Transverse colon (tissue), 4 donors: Measurements from ENCODE around the gene HES5. TPM values are rescaled to one million over a fixed set of nuclear protein-coding genes. Genes with fewer than 3 reads are reported as not detected.
A peak's percentile ranks its signal among the peaks of the same experiment; 100 is the strongest.

Source experiments
- DNase-seq: peaks from one replicate; pipeline ENCODE4 v3.0.0-alpha.2; 2019
- H3K27ac ChIP-seq, 4 donors: fragments of 200-600 bp; sonication (generic); 2 replicates each; pipeline ENCODE4 v1.5.1; 2016 to 2018; ENCODE audit warnings: inconsistent platforms in 4 of 4
- H3K27me3 ChIP-seq: fragments of 200-600 bp; sonication (generic); 2 replicates; pipeline ENCODE4 v1.5.1; 2017; ENCODE audit warnings: inconsistent platforms
- H3K36me3 ChIP-seq, 4 donors: fragments of 200-600 bp; sonication (generic); 2 replicates each; pipeline ENCODE4 v1.5.1; 2017 to 2019; ENCODE audit warnings: inconsistent platforms in 4 of 4
- H3K4me1 ChIP-seq, 4 donors: fragments of 200-600 bp; sonication (generic); 2 replicates each; pipeline ENCODE4 v1.5.1; 2017 to 2020; ENCODE audit warnings: inconsistent platforms in 4 of 4
- H3K4me3 ChIP-seq, 4 donors: fragments of 200-600 bp; sonication (generic); 1 replicate in 1 of 4; 2 replicates in 3 of 4; pipeline versions ENCODE4 v1.5.1 to v1.6.1; 2017 to 2019; ENCODE audit warnings: inconsistent platforms in 4 of 4
- H3K9me3 ChIP-seq, 2 donors: fragments of 200-600 bp; sonication (generic); 2 replicates each; pipeline ENCODE4 v1.5.1; 2017 to 2019; ENCODE audit warnings: inconsistent platforms in 2 of 2
- EP300 ChIP-seq: sonication (generic); formaldehyde crosslinking; IDR thresholded peaks from one replicate; pipeline ENCODE4 v1.6.1; 2017; ENCODE audit warnings: antibody characterized with exemption, low read depth
- POLR2A ChIP-seq: fragments of 450-650 bp; IDR thresholded peaks from one replicate; pipeline ENCODE4 v1.6.1; 2016; ENCODE audit warnings: antibody characterized with exemption, mild to moderate bottlenecking, moderate library complexity
- POLR2AphosphoS5 ChIP-seq, 3 donors: sonication (generic); formaldehyde crosslinking; IDR thresholded peaks; one replicate each; pipeline ENCODE4 v1.6.1; 2016; ENCODE audit warnings: antibody characterized with exemption in 3 of 3
- WGBS, 2 donors: methylation state at CpG; one replicate each; pipeline ENCODE4 v1.1.5; 2018; ENCODE audit warnings: low coverage in 1 of 2; 5-methylcytosine and 5-hydroxymethylcytosine counted together
- in situ Hi-C, 4 donors: fragments of 200-750 bp; cut with MboI; loops; one replicate each; pipeline versions ENCODE4 v1.15.0 to v1.15.1; 2017; ENCODE audit warnings: low sequenced_read_pairs in 3 of 4, low pct_ligation_motif_present in 1 of 4, low pct_unique_long_range_greater_than_20kb in 1 of 4
- intact Hi-C: fragments of 100-400 bp; cut with DNase I; formaldehyde crosslinking; loops from one replicate; pipeline ENCODE4 v1.15.1; 2023; ENCODE audit warnings: low total_unique reads
- total RNA-seq, 4 donors: library from RNA; depleted of rRNA; stranded (reverse); fragments of >200 nt; gene quantifications; one replicate each; pipeline ENCODE4 v1.1.0, GENCODE V29; 2016
- TF ChIP-seq, protein P1 (sequence below), 5 experiments: fragments of 200-600 bp in 3 of 5; fragments of 450-650 bp in 2 of 5; sonication (generic) in 3 of 5; IDR thresholded peaks; 1 replicate in 2 of 5; 2 replicates in 3 of 5; pipeline ENCODE4 v1.5.1; 2016 to 2017; ENCODE audit warnings: antibody characterized with exemption in 5 of 5, inconsistent platforms in 3 of 5, mild to moderate bottlenecking in 2 of 5, moderate library complexity in 1 of 5

HES5 gene
- total RNA-seq, 4 donors from 2014 or later = 0.64 to 1.1 TPM; not detected in 2

DNA sequence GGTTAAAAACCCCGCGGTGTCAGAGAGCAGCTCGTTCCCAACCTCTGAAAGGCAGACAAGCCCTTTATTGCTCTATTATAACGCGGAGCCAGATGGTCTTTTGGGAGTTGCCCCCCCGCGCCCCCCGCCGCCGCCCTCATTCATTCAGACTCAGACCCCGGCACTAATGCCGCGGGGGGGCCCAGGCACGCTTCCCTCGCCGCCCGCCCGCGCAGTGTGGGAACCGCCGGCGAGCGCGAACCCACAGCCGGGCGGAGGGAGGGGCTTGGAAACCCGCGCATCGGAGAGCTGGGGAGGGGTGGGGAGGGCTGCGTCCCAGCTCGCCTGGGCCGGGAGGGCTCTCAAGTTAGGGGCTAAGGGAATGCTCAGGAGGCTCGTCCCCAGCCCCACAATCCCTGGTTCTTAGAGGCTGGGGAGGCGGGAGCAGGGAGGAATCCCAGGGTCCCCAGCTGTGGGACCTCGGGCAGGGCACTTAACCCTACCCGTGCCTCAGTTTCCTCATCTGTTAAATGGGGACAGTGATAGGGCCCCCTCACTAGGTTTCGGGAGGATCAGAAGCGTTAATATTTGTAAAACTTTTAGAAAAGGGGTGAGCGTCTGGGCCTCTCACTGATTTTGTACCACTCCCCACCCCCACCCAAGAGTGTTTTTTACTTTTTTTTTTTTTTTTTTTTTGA, 10.9 kb upstream of the HES5 start:
- H3K4me3 ChIP-seq = no peak overlapping the region
- DNase-seq = no peak

DNA sequence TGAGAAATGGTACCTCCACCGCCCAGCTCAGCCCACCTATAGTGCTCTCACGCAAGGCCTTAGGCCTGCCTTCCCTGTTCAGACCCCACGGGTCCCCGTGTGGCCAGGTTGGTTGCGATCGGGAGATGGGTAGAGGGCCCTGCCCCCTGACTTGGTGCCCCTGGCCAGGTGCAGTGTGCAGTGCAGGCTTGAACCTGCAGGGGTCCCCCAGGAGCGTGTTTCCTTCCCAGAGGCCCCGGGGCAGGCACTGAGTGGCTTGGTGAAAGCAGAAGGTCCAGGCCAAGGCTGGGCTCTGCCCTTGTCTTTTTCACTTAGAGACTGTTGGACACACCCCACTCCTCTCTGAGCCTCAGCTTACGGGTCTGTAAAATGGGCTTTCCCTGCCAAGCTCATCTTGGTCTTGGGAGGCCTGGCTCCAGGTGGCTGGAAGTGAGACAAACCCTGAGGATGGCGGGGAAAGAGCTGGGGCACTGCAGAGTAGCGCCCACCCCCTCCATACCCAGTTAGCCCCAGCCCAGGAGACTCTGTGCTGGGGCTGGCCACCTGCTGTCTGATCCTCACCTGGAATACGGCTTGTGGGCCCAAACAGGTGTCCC, 9.3 kb upstream of the HES5 start:
- intact Hi-C loops = no loop called here
- peaks cover 7 to 47% (median 43%) of the 10 kb centered on the region in 4 donors for H3K4me1 ChIP-seq
- no peaks in the 10 kb centered on the region for H3K36me3 ChIP-seq
- peaks cover 30% of the 10 kb centered on the region for H3K27me3 ChIP-seq
- in situ Hi-C loops = loop anchor here in 1 of 4 donors (25.0 kb wide), 1 partner anchor 352 kb away; the partner anchor contains the start of gene FAAP20
- WGBS, 2 donors = 74% methylated on average over 12 of the region's 12 CpGs; no CpG with 5 or more reads in 1 of the 2 donors
- DNase-seq = no peak
- TF ChIP-seq POLR2AphosphoS5 (IDR thresholded peaks at IDR 0.05) (no peak), POLR2A (no peak), EP300 (no peak)
- TF ChIP-seq, protein P1, sequence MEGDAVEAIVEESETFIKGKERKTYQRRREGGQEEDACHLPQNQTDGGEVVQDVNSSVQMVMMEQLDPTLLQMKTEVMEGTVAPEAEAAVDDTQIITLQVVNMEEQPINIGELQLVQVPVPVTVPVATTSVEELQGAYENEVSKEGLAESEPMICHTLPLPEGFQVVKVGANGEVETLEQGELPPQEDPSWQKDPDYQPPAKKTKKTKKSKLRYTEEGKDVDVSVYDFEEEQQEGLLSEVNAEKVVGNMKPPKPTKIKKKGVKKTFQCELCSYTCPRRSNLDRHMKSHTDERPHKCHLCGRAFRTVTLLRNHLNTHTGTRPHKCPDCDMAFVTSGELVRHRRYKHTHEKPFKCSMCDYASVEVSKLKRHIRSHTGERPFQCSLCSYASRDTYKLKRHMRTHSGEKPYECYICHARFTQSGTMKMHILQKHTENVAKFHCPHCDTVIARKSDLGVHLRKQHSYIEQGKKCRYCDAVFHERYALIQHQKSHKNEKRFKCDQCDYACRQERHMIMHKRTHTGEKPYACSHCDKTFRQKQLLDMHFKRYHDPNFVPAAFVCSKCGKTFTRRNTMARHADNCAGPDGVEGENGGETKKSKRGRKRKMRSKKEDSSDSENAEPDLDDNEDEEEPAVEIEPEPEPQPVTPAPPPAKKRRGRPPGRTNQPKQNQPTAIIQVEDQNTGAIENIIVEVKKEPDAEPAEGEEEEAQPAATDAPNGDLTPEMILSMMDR (IDR thresholded peaks at IDR 0.05) = peak in 4 of 5 experiments; percentile 22 to 49 (median 28)
- H3K9me3 ChIP-seq = no peaks in the 10 kb centered on the region
- H3K4me3 ChIP-seq = no peak overlapping the region
- H3K27ac ChIP-seq = no peak overlapping the region

More for the DNA sequence above, 10.9 kb upstream of the HES5 start:
- Histone ChIP-seq H3K27ac (peak overlapping the region in 2 of 4 donors; percentile 15 to 44), H3K9me3 (no peaks in the 10 kb centered on the region), H3K4me1 (peaks cover 7 to 53% (median 44%) of the 10 kb centered on the region in 4 donors), H3K36me3 (no peaks in the 10 kb centered on the region), H3K27me3 (peaks cover 20% of the 10 kb centered on the region)
- TF ChIP-seq POLR2AphosphoS5 (IDR thresholded peaks at IDR 0.05) (no peak), POLR2A (no peak)
- TF ChIP-seq, protein P1 (IDR thresholded peaks at IDR 0.05) = no peak
- intact Hi-C loops = loop anchor here (5.0 kb wide), 1 partner anchor 64 kb away; the partner anchor contains the start of gene PLCH2
- in situ Hi-C loops = loop anchor here in 1 of 4 donors (10.0 to 25.0 kb wide), 2 partner anchors 126 to 354 kb away; partner anchors contain the start of genes FAAP20 and PEX10
- WGBS, 2 donors = 30% methylated on average over 12 of the region's 39 CpGs; no CpG with 5 or more reads in 1 of the 2 donors

DNA sequence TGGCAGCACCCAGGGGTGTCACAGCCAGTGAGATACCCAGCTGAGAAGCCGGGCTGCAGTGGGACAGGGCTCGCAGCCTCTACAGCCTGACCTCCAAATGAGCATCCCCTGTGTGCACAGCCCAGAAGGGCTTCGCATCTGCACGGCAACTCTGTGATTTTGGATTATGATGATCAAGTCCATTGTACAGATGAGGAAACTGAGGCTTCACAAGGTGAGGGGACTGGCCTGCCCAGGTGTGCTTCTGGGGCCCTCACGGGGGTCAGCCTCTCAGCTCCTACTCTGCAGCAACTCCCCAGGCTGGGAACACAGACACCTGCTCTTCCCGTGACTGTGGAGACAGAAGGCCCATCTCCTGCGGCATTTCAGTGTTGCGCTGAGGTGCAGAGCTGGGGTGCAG, 8.8 kb upstream of the HES5 start:
- Histone ChIP-seq H3K9me3 (no peaks in the 10 kb centered on the region), H3K4me3 (no peak overlapping the region), H3K27ac (no peak overlapping the region), H3K36me3 (no peaks in the 10 kb centered on the region), H3K4me1 (peaks cover 7 to 44% (median 41%) of the 10 kb centered on the region in 4 donors), H3K27me3 (peaks cover 36% of the 10 kb centered on the region)
- in situ Hi-C loops (loop anchor here in 1 of 4 donors (25.0 kb wide), 1 partner anchor 352 kb away; the partner anchor contains the start of gene FAAP20), intact Hi-C loops (no loop called here)
- TF ChIP-seq EP300 (no peak), POLR2AphosphoS5 (IDR thresholded peaks at IDR 0.05) (no peak), POLR2A (no peak)
- TF ChIP-seq, protein P1 (IDR thresholded peaks at IDR 0.05) = no peak
- DNase-seq = no peak
- 70% methylated on average over 8 of the region's 8 CpGs; no CpG with 5 or more reads in 1 of the 2 donors for WGBS, 2 donors

DNA sequence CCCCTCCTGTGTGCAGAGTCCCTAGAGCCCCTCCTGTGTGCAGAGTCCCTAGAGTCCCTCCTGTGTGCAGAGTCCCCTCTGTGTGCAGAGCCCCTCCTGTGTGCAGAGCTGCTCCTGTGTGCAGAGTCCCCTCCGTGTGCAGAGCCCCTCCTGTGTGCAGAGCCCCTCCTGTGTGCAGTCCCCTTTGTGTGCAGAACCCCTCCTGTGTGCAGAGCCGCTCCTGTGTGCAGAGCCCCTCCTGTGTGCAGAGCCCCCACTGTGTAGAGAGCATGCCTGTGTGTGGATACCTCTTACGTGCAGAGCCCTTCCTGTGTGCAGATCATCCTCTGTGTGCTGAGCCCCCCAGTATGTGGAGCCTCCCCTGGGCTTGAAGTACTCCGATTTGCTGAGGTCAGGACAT, 8.3 kb upstream of the HES5 start:
- in situ Hi-C loops = loop anchor here in 1 of 4 donors (25.0 kb wide), 1 partner anchor 351 kb away; the partner anchor contains the start of gene FAAP20

More for the DNA sequence above, 8.3 kb upstream of the HES5 start:
- H3K36me3 ChIP-seq = no peaks in the 10 kb centered on the region
- H3K4me3 ChIP-seq = no peak overlapping the region
- H3K27ac ChIP-seq = no peak overlapping the region
- no peak for TF ChIP-seq EP300
- peaks cover 7 to 39% (median 36%) of the 10 kb centered on the region in 4 donors for H3K4me1 ChIP-seq
- peaks cover 41% of the 10 kb centered on the region for H3K27me3 ChIP-seq
- no peak for DNase-seq
- H3K9me3 ChIP-seq = no peaks in the 10 kb centered on the region
- intact Hi-C loops = no loop called here
- 89% methylated on average over 4 of the region's 4 CpGs; no CpG with 5 or more reads in 1 of the 2 donors for WGBS, 2 donors
